LNCAP (cell line): ENCODE measurements around the gene PRKG1.

Experiments
- TF ChIP-seq, protein P1 (sequence below): fragments of 450-650 bp; IDR thresholded peaks from 2 replicates; pipeline ENCODE4 v1.5.1; 2017; ENCODE audit warnings: mild to moderate bottlenecking

The PRKG1 gene

DNA sequence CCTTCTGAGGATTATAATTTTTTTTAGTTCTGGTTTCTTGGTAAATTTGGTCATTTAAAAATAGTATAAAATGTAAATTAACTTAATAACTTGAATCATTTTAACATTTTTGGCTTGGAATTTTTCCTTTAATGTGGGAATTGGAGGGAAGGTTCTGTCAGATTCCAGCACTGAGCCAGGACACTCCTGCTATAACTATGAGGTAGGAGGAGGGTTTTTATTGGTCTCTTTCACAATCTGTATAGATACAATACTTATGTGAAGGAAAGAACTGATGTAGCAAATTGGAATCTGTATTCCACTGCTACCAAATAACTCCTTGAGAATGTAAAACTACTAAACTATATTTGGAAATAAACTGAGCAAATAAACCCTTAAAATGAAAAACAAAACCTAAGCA, 3.2 kb downstream of the PRKG1 start:
- TF ChIP-seq, protein P1, sequence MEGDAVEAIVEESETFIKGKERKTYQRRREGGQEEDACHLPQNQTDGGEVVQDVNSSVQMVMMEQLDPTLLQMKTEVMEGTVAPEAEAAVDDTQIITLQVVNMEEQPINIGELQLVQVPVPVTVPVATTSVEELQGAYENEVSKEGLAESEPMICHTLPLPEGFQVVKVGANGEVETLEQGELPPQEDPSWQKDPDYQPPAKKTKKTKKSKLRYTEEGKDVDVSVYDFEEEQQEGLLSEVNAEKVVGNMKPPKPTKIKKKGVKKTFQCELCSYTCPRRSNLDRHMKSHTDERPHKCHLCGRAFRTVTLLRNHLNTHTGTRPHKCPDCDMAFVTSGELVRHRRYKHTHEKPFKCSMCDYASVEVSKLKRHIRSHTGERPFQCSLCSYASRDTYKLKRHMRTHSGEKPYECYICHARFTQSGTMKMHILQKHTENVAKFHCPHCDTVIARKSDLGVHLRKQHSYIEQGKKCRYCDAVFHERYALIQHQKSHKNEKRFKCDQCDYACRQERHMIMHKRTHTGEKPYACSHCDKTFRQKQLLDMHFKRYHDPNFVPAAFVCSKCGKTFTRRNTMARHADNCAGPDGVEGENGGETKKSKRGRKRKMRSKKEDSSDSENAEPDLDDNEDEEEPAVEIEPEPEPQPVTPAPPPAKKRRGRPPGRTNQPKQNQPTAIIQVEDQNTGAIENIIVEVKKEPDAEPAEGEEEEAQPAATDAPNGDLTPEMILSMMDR, result no peak

DNA sequence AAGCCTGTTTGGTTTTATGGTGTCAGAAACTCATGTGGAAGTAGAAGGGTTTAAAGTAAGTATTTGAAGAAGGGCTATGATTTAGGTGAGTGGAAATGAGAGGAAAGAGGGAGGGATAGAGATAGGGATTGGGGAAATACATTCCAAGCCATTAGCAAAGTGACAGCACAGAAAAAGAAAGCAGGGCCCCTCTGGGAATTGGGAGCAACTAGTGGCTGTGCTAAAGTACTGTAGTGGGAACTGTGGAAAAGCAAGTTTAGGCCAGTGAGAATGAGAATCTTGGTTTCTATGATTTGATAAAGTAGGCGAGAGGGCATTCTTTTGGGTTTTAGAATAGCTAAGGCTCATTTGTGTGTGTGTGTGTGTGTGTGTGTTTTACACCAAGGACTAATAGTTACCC, 5.0 kb downstream of the PRKG1 start:
- TF ChIP-seq, protein P1, result no peak

DNA sequence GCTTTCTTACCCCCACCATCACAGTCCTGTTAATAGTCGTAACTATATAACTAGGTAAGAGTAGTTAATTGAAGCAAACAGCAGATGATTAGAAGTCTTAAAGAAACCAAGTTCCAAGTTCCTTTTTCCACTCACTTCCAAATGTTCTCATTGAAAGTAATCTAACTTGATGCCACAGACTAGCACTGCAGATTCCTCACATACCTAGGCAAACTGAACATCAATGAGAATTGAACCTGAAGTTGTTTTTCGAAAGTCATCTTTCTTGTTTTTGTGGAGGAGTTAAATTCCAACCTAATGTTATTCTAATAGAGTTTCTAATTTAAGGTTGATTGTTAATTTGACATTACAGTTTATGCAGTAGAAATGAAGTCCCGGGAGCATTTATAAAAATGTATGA, 5.5 kb downstream of the PRKG1 start:
- TF ChIP-seq, protein P1, result no peak

DNA sequence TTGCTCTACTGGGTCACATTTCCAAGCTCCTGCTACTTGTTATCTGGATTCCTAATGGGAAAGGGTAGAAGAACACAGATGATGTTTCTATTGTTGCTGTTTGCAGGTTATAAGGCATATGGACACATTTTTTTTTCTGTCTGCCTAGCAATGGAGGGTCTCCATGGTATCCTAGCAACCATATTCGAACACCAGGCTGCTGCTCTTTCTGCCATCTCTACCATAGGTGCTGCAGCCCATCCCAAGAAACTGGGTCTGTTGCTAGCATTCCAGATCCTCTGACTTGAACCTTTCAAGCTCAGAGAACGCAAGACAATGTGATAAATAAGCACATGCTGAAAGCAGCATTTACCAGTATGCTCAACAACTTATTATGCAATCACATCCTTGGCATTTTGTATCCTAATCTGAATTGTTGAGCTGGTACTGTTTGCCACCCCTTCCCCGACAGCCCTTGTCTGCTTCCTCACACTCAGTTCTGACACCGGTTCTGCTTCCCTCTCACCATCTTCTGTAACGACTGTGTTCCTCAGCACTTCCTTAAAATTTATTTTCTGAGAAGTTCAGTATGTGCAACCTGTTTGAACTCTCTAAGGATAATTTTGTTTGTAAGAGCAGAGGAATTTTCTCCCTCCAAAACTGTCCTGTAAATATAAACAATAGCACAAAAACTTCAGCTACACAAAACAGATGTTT, 6.2 kb downstream of the PRKG1 start:
- TF ChIP-seq, protein P1, result no peak

DNA sequence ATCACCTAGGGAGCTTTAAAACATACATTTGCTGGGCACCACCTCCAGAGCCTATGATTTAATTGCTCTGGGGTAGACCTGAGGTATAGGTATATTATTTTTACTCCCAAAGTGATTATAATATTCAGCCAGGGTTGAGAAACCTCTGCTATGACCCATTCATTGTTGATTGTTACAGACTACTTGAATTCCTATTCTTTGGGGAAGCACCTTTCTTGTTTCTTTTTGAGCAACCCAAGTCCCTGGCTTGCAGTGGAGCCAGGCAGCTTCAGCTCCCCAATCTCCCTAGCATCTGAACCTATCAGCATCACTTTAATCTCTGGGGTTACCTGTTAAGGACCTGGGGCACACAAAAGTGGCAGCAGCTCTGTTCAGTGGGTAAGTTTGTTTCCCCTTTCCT, 8.6 kb downstream of the PRKG1 start:
- TF ChIP-seq, protein P1, result no peak

DNA sequence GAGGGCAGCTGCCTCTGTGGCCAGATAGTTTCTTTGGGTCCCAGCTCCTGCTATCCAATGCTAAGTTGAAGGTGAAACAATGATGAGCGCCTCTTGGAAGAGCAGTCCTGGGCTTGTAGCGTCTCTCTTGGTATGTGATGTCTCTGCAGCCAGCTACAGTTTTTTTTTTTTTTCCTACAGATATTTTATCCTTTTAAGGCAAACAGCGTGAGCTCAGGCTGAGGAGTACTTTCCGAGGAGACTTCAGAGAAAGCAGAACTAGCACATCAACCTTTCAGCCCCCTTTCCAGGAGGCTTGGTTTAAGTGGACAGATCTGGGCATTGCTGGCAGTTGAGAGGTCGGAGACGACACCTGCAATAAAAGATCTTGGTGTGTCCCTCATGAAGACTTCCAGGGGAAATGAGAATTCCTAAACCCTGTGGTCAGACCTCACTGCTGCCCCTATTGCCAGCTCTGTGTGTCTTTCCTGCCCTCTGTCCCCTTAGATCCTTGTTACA, 9.1 kb downstream of the PRKG1 start:
- TF ChIP-seq, protein P1, result no peak

DNA sequence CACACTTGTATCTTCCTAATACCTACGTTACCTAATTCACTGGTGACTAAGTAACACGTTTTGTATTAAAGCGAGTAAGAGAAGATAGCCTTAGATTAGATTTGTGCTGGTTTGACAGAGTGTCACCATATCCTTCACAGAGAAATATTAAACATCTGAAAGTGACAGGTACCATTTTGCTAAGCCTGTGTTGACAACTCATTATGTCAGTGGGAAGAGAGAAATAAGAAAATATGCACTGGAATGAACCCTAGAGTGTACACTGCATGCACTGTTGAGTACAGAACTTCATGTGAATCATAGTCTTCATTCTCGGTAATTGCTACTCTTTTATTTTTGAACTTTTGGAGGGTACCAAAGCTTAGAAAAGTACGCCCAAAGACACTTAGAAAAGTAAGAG, 10.9 kb downstream of the PRKG1 start:
- TF ChIP-seq, protein P1, result no peak

DNA sequence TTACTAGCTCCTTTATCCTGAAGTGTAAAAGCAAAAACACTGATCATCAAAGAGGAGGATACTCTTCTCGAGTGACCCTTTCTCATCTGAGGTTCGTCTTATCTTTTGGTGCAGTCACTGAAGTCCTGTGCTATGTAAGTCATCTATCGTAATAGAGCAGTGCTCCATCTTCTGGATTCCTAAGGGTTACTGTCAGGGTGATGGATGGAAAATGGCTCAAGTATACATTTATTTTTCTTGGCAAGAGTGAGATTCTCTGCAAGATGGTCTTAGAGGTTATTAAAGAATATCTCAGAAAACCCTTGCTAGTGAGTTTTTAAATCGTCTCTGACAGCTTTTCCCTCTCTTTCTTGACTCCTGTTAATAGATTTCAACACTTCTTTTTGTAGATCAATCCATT, 12.4 kb downstream of the PRKG1 start:
- TF ChIP-seq, protein P1, result no peak
